ENCODE measurements around the gene CDKN2A.

CDKN2A gene

DNA sequence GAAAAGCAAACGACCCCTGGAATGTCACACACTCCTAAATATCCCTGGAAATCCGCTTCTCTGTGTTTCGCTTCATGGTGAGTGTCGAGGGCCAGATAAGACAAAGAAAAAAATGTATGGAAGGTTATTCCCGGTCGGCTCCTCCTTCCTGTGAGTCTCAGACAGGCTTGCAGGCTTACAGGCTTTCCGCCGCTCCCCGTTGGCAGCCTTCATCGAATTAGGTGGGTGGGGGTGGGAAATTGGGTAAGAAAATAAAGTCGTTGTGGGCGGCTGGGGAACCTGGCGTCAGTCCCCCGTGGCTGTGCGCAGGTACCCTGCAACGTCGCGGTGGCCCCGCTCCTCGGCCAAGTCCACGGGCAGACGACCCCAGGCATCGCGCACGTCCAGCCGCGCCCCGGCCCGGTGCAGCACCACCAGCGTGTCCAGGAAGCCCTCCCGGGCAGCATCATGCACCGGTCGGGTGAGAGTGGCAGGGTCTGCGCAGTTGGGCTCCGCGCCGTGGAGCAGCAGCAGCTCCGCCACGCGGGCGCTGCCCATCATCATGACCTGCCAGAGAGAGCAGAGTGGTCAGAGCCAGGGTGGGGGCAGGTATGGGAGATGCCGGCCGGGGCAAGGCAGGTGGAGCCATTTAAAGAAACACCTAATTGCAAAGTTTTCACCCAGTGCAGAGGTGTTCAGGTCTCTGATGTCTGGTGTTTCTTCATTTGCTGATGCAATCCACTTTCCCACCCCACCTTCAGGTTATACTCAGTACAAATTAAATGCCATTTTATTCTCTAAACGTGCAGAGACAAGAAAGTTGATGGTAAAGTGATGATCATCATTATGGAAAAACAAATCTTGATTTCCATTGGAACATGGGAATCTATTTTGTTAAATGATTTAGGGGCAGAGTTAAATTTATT is 11.8 kb upstream of the CDKN2A start:
- DNase-seq: no peak

DNA sequence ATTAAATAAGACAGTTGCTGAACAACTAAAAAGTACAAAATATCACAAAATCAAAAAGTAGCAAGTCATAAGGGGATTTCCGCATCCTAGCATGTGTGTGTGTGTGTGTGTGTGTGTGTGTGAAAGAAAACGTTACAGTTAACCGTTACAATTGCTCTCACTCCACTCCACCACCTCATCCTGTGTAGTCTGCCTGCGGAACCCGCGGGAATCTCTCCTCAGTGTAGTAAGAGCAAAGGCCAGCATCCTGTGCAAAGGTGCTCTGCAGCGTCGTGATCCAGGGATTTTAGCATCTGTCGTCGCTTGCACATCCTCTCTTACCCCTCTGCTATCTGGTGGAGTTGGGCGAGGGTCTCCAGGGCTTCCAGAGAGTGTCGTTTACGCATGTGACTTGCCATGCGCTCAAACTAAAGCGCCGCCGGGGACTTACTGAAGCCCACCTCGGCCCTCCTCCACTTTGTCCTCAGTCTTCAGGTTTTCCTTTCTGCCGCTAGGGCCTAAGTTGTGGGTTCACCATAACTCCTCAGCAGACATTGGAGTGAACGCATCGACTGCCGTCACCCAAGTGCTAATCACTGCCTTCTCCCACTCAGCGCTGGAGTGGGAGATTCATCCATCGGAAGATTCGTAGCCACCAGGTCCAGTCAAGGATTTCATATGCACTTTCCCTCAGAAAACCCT is 11.0 kb upstream of the CDKN2A start:
- DNase-seq: no peak

DNA sequence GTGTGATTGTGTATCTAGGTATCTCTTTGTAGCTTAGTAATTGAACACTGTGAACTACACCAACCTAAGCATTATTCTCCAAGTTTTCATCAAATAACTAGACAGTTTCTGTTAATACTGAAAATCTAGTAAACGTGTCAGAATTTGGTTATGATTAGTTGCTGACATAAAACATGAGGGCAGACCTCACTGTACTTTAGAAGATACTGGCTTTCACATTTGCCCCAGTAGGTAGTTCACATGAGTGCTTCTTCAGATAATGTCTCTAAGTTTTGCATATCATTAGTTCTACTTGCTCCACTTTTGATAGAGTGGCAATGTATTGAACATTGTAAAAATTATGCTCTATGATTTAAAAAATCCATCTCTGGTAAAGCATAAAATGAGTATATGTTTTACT is 7.8 kb upstream of the CDKN2A start:
- DNase-seq: no peak

DNA sequence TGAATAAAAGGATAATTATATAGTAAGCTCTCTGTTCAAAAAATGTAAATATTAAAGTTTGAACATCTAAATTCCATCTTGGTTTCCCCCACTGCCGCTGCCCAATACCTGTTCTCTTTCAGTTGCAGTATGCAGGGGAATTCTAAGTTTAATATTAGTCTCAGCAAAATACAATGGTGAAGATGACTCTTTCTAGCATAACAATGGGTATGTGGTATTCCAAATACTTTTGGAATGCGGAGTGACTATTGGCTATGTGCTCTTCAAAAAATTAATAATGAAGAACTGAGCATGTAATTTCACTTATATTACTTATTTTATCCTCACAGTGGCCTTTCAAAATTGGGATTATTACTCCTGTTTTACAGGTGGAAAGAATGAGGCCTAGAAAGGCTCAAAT is 3.8 kb upstream of the CDKN2A start:
- no peak for DNase-seq

DNA sequence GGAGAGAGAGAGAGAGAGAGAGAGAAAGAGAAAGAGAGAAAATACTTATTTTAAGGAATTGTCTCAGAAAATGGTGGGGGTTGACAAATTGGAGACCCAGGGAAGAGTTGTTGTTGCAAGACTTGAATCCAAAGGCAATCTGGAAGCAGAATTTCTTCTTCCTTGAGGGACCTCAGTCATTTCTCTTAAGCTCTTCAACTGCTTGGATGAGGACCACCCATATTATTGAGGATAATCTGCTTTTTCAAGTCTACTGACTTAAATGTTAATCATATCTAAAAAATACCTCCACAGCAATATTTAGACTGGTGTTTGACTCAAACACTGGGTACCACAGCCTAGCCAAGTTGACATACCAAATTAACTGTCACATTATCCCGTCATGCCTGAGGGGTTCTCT is 3.3 kb upstream of the CDKN2A start:
- DNase-seq: no peak

DNA sequence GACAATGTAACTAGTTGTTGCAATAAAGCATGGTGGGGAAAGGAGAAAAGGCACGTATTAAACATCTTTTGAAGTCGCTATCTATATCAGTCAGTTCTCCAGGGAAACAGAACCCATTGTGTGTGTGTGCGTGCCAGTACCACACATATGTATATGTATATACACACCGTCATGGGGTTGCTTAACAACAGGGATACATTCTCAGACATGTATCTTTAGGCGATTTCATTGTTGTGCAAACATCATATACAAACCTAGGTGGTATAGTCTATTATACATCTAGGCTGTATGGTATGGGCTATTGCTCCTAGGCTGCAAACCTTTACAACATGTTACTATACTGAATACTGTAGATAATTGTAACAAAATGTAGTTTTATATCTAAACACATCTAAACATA is 2.7 kb upstream of the CDKN2A start:
- DNase-seq: no peak

DNA sequence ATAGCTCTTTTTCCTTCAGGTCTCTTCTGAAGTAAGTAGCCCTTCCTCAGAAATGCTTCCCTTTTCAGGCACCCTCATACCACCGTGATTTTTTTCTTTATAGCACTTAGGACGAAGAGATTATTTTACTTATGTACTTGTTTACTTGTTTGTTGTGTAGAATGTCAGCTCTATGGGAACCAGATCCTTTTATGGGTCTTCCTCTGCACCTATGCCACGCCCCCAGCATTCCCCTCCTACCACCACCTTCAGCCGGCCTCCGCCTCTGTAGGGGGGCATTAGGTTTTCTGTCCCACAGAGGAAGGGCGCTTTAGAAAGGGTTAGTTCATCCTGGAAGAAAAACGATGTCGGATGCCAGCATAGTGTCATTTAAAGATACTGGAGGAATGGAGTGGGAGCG is 2.2 kb upstream of the CDKN2A start:
- DNase-seq: no peak

DNA sequence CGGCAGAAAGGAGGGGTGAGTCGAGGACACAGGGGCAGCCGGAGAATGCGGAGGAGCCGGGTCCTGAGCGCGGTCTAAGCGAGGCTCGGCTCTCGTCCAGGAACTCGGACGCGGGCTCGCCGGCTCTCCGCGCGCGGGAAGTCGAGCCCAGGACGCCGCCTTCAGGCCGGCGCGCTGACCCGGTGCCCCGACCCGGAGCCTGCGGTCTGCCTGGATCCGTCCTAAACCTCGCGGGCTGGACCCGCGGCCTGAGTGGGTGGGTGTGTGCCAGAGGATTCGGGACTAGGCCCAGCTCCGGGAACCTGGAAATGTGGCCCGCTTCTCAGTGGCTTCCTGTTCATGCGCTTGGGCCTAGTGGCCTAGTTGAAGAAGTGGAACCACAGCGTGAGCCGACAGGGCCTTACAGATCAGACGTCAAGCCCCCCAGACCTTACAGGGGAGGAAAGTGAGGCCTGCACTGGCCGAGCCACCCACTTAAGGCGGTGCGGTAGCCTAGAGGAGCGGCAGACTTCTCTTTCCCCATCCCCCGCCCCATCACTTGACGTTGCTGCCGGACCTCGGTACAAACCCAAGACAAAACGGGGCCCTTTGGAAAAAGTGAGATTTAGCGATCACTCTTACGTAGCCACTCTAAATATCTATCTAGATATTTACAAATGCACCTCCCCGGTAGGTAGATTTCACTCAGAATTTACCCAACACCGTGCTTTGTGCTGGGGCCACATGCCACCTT is 1.6 kb upstream of the CDKN2A start:
- DNase-seq: no peak

DNA sequence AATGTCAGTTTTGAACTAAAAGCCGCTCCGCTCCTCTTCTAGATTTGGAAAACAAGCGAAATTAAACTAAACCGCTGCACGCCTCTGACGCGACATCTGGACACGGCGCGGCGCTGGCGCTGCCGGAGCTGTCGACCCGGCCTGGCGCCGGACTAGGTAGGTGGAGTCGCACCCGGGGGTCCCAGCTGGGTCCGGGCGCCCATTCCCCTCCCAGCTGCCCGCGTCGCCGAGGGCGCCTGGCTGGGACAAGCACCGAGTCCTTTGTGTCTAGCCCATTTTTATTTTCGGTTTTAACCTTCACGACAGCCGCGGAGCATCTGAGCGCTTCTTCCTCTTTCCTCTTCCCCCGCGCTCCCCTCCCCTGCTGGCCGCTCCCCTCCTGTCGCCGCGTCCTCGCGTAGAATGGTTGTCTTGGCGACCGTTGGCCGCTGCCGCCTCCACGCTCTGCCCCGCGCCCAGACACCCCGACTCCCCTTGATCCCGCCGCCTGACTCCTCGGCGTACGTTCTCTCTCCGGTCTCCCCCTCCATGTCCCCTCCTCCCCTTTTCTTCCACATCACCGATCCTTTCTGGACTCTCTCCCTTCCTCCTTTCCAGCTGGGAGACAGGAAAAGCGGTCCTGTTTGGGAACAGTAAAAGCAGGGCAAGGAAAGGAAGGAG is 944 bp upstream of the CDKN2A start:
- no peak for DNase-seq

DNA sequence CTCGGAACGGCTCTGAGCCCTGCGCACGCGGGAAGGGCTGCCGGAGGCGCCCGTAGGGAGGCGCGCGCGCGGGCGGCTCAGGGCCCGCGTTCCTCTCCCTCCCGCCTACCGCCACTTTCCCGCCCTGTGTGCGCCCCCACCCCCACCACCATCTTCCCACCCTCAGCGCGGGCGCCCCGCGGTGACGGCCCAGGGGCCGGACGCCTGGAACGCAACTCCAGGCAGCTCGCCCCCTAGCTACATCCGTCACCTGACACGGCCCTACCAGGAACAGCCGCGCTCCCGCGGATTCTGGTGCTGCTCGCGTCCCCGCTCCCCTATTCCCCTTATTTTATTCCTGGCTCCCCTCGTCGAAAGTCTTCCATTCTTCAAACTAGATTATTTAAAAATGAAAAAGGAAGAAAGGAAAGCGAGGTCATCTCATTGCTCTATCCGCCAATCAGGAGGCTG is 389 bp upstream of the CDKN2A start, which contains the start of gene CDKN2B-AS1:
CDKN2B-AS1 (plus strand) TSS at position 236 of the 450 bp plus-strand sequence.
- no peak for DNase-seq

DNA sequence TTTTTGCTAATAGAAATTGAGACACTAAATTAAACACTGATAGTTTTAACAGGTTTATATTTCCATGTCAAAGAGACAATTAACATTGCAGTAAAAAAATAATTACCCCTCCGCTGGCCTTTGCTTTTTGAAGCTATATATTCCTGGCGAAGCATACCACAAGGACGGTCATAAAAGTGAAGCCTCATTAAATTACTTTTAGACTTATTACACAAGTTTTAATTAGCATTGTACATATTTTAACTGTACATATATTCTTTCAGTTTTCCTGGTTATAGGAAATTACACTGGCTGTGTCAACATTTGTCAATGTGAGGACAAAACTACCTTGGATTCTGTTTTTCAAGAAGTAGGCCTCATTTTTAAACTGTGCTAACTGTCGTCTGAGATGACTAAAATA is 1.2 kb downstream of the CDKN2A start:
- no peak for DNase-seq

DNA sequence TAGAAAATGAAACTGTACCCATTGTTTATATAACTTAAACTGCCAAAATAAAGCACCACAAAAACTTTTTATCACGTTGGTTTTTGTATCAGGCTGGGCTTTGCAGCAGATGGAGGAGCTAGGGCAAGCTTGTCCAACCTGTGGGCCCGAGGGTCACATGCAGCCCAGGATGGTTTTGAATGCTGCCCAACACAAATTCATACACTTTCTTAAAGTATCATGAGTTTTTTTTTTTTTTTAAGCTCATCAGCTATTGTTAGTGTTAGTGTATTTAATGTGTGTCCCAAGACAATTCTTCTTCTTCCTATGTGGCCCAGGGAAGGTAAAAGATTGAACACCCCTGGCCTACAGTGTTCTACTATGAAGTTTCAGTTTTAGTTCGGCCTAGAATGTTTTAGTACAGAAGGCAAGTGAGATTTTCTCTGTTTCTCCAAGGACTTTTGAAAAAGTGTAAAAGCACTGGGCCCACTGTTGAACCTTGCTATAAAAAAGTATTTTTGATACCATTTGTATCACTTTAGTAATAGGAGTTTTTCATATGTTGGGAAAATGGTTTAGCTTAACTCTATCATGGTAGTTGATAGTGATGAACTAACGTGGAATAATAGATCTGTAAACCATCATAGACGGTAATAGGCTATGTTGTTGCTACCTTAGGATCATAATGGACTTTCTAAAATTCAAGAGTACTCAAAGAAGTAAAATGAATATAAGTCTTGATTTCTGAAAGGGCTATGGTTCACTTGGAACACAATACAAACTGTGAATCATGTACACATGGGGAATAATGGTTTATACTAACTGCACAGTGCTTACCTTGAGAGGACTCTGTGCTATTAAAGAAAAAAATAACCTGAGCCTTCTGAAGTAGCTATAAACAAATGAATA is 2.9 kb downstream of the CDKN2A start:
- DNase-seq: no peak

DNA sequence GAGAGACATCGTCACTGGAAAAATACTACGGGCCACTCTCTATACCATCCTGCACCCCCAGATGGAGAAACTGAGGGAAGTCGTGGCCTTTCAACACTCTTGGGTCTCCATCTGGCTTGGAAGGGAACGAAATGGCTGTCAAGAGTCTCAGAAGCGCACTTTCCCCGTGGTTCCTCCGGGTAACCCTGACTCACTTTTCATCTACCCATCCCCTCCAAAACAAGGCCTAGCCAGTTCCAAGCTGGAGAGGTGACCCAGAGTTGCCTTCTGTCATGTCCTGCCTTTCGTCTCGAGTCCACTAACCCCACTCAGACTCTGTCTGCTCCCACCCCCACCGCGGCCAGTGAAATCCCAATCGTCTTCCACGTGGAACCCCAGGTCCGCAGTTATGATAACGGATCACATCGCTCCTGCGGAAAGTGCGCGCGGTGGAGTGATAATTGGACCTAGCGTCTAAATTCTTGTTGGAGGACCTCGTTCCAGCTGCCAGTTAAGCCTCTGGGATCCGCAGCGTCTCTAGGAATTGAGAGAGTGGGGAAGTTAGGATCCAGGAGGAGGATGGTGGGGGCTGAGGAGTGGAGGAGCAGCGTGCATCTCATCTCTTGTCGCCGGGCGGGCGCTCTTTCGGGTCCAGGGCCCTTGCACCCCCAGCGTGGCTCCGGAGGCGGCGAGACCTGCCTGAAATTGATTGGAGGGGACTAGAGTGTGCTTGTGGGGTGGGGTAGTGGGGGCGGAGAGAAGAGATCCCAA is 4.6 kb downstream of the CDKN2A start:
- no peak for DNase-seq

DNA sequence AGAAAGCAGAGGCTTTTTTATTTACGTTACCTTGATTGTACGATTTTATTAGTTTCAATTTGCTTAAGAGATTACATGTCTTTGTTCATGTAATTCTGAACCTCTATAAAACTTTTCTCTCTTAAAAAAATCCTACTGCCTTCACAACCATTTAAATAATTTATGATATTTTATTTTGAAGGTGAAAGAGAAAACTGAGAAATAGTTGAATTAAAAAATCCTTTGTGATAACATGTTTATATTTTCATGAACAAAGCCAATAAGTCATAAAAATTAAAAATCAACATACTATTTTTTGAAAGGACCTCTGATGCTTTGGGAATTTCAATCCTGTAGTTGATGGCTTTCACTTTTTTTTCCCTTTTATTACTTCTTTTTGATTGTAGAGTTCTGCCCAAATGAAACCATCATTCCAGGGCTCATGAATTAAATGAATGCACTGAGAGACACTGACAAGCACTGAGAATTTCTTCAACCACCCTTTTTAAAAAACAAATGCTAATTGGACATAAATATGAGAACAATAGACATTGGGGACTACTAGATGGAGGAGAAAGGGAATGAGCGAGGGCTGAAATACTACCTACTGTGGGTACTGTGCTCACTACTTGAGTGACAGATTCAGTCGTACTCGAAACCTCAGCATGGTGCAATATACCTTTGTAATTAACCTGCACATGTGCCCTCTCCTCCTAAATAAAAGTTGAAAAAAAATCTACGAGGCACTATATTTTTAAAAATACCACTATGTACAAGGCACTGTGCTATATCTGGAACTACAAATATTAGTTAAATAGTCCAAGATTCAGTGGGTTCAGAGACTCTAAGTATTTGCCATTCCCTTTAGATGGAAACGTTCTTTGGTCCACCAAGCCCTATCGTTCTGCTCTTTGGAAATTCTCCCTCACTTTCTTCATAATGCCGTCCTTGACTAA is 5.9 kb downstream of the CDKN2A start:
- no peak for DNase-seq

DNA sequence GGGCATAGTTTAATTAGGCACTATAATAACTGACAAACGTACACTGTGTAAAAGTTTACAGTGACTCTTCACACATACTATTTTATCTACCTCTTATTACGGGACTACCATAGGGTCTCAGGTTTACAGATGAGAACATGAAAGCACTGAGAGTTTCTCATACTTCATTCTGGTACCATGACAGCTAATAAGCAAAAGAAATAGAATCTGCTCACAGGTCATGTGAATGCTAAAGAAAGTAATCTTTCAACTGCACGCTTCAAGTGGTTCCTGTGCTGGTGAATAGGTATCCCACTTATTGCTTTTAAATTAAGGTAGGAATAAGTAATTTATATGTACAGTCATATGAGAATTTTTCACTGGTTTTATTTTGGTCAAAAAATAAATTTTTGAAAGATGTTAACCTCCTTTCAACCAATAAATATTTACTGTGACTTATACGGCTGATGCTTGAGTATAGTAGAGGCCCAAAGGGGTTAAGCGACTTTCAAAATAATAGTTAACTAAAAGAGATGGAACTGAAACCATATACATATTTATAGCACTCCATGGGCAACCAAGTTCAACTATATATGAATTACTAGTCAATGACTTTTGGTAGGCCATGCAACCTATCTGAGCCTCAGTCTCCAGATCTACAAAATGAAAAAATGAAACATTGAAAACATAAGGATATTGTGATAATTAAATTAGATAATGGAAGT is 8.1 kb downstream of the CDKN2A start:
- no peak for DNase-seq

DNA sequence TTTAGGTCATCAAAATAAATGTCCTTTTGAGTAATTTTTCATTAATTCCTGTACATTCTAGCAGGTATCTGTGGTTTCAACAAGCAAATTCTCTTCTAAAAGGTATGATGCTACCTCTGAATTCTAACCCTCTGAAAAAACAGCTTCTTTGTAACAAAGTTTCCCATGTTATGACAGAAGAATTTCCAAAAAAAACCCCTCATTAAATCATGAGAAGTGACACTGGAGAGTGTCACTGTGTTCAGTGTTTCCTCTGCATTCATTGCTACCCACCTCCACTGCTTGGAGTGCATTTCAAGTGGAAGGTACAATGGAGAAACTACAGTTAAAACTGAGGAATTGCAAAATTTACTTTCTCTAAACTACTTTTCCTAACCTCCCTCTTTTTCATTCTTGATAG is 10.1 kb downstream of the CDKN2A start:
- no peak for DNase-seq

DNA sequence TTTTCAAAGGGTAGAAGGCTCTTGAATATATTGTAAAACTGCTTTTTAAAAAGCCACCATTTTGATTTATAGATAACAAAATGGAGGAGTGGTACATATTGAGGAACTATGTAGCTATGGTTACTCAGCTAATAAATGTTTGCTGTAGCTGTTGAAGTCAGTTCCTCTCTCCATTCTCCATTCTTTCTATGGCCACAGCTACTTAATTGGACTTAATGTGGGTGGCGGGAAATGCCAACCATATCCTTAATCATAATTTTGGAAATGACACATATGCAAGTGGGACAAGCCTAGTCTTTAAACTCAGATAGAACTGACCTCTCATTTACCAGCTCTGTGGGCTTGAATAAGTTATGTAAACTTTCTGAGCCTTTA is 10.6 kb downstream of the CDKN2A start:
- no peak for DNase-seq

DNA sequence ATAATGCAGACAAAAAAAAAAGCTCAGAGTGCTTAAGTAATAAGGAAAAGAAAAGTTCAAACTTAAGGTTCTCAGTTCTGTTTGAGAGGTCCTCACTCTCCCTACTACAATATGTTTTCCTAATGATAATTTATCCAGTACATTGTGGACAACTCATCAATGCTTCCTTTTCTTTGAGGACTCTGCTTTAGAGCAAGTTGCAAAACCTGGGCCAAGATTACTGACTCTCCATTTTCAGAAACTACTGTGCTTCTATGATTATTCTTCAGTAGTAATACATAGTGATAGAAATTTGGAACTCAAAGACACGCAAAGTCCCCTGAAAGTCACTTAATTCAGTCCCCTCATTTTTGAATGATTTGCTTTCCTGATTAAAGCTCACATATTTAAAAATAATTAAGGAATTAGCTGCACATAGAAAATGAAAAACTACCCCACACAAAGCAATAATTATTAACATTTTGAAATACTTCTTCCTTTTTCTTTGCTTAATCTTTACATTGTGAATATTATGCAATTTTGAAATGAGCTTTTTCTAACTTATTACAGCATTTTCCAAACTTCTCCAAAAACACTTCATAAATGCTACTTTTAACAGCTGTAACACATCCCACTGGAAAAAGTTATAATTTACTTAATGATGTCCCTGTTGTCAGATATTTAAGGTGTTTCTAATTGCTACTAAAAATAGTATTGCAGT is 11.2 kb downstream of the CDKN2A start:
- DNase-seq: no peak

DNA sequence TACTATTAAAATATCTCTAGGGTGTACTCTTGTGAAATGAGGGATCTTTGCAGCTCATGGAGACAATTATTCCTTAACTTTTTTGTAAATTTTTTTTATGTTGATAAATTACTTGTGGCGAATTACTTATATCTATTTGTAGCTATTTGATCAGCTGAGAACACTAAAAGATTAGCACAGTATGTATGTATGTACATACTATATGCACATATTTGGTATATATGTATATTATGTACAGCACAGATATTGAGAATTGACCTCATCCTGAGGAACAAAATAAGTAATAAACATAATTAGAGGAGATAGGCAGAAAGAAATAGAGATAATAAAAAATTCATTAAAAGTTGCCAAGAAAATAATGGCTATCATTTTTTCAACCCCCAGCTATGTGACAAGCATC is 11.8 kb downstream of the CDKN2A start:
- no peak for DNase-seq
